ENCODE results near the gene GORASP2. TPM values are rescaled to one million over a fixed set of nuclear protein-coding genes. Genes with fewer than 3 reads are reported as not detected.

Gene GORASP2
- total and polyA plus RNA-seq, 2 of the 4 experiments (the other 2 are of a cell fraction), result 53.1 to 156 TPM

DNA sequence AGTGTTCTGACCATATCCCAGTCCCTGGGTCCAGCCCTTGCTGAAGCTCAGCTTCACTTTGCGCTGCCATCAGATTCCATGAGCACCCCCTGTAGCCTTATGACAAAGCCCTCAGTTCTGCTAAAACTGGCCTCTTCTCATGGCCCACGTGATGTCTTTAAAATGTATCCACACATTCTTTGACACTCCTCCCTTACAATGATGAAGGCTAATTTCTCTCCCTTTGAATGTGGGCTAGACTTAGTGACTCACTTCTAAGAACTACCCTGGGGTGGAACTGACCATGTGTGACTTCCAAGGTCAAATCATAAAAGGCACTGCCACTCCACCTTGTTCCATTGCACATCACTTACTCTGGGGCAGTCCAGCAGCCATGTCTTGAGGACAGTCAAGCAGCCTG, 45.4 kb upstream of the GORASP2 start:
- Histone ChIP-seq H3K4ac (ENCODE audit: low read depth, low read length) (no peak overlapping the region), H3K27me3 (ENCODE audit: control insufficient read depth, insufficient read depth, low read length) (peaks cover 4% of the 10 kb centered on the region; the same call in 1 of the 2 replicates), H3K27ac (ENCODE audit: insufficient read depth, low read length) (no peak overlapping the region), H3K4me2 (ENCODE audit: low read depth, low read length) (no peak overlapping the region), H4K5ac (ENCODE audit: low read depth, low read length) (no peak overlapping the region), H3K56ac (ENCODE audit: extremely low read depth, insufficient read depth, low read length) (no peak overlapping the region), H3K4me1 (ENCODE audit: control insufficient read depth, insufficient read depth, low read length) (no peaks in the 10 kb centered on the region), H2AFZ (replicated peaks; ENCODE audit: low read length, poor library complexity) (peak overlapping the region; percentile 18), H3K9ac (ENCODE audit: low read depth, low read length) (no peak overlapping the region), H3K36me3 (ENCODE audit: control insufficient read depth, insufficient read depth, low read length) (no peaks in the 10 kb centered on the region), H3K79me1 (ENCODE audit: low read depth in 1 of 2, low read length in 2 of 2) (no peaks in the 10 kb centered on the region), H4K8ac (ENCODE audit: low read depth in 2 of 2, low read length in 2 of 2) (no peak overlapping the region), H2BK120ac (ENCODE audit: low read depth, low read length) (no peak overlapping the region), H3K23ac (ENCODE audit: low read depth, low read length) (no peak overlapping the region), H3K4me3 (ENCODE audit: insufficient read depth, low read depth, low read length) (no peak overlapping the region), H2BK5ac (ENCODE audit: low read depth, low read length, poor library complexity, severe bottlenecking) (no peak overlapping the region), H2AK5ac (ENCODE audit: low read depth, low read length) (no peak overlapping the region), H3K18ac (ENCODE audit: low read depth, low read length) (no peak overlapping the region), H2AK9ac (replicated peaks; ENCODE audit: low read depth, low read length, poor library complexity) (no peak overlapping the region), H2BK20ac (ENCODE audit: low read depth, low read length) (no peak overlapping the region), H3K9me1 (ENCODE audit: insufficient read depth, low read length) (no peaks in the 10 kb centered on the region), H4K20me1 (ENCODE audit: insufficient read depth, low read length) (no peaks in the 10 kb centered on the region), H2BK15ac (ENCODE audit: low read depth, low read length) (no peak overlapping the region), H4K91ac (ENCODE audit: insufficient read depth, low read depth, low read length) (no peak overlapping the region), H3K14ac (replicated peaks; ENCODE audit: low read depth, low read length) (no peak overlapping the region), H3K9me3 (ENCODE audit: control insufficient read depth, insufficient read depth, low read length) (no peaks in the 10 kb centered on the region)
- ChIA-PET CTCF (no interaction called here), POLR2A (ENCODE audit: unreplicated experiment) (no interaction called here)
- in situ Hi-C loops (cut with MboI; ENCODE audit: low sequenced_read_pairs) (no loop called here), dilution Hi-C loops (cut with HindIII; ENCODE audit: low sequenced_read_pairs, unreplicated experiment) (no loop called here), intact Hi-C loops (cut with micrococcal nuclease) (no loop called here)
- no CpG with 5 or more reads among the region's 2 CpGs for WGBS, 2 experiments (ENCODE audit: extremely low coverage in 2 of 2, insufficient read length in 1 of 2)
- TF ChIP-seq POLR2A (IDR thresholded peaks at IDR 0.05; ENCODE audit: low read depth, low read length) (no peak), RAD21 (IDR thresholded peaks at IDR 0.05; ENCODE audit: low read length) (no peak), MXI1 (IDR thresholded peaks at IDR 0.05; ENCODE audit: borderline replicate concordance, low read depth, low read length) (no peak), BHLHE40 (IDR thresholded peaks at IDR 0.05; ENCODE audit: low read depth, low read length) (no peak), SMC3 (IDR thresholded peaks at IDR 0.05; ENCODE audit: low read depth, low read length) (no peak), RFX5 (IDR thresholded peaks at IDR 0.05; ENCODE audit: low read depth, low read length) (no peak), RCOR1 (IDR thresholded peaks at IDR 0.05; ENCODE audit: insufficient replicate concordance, low read length) (no peak), MAZ (IDR thresholded peaks at IDR 0.05; ENCODE audit: borderline replicate concordance, low read depth, low read length) (no peak), CEBPB (IDR thresholded peaks at IDR 0.05; ENCODE audit: low read depth, low read length) (no peak), CHD1 (IDR thresholded peaks at IDR 0.05; ENCODE audit: low read depth, low read length) (no peak), NFE2L2 (IDR thresholded peaks at IDR 0.05; ENCODE audit: low read depth, low read length) (no peak), FOS (IDR thresholded peaks at IDR 0.05; ENCODE audit: low read depth, low read length) (no peak), MAFK (IDR thresholded peaks at IDR 0.05; ENCODE audit: low read depth, low read length) (no peak)
- TF ChIP-seq, protein P1, sequence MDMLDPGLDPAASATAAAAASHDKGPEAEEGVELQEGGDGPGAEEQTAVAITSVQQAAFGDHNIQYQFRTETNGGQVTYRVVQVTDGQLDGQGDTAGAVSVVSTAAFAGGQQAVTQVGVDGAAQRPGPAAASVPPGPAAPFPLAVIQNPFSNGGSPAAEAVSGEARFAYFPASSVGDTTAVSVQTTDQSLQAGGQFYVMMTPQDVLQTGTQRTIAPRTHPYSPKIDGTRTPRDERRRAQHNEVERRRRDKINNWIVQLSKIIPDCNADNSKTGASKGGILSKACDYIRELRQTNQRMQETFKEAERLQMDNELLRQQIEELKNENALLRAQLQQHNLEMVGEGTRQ (IDR thresholded peaks at IDR 0.05; ENCODE audit: low read depth, low read length), result no peak
- TF ChIP-seq, protein P2, sequence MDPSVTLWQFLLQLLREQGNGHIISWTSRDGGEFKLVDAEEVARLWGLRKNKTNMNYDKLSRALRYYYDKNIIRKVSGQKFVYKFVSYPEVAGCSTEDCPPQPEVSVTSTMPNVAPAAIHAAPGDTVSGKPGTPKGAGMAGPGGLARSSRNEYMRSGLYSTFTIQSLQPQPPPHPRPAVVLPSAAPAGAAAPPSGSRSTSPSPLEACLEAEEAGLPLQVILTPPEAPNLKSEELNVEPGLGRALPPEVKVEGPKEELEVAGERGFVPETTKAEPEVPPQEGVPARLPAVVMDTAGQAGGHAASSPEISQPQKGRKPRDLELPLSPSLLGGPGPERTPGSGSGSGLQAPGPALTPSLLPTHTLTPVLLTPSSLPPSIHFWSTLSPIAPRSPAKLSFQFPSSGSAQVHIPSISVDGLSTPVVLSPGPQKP (IDR thresholded peaks at IDR 0.05; ENCODE audit: borderline replicate concordance, low read depth, low read length), result no peak
- ATAC-seq (ENCODE audit: low read depth) (no peak), DNase-seq (no peak)
- no TSS peak for BruUV-seq (replicated peaks)
